Upper lobe of left lung (tissue), 6 donors: ENCODE data around the gene MAPK8. TPM values are rescaled to one million over a fixed set of nuclear protein-coding genes. Genes with fewer than 3 reads are reported as not detected.

Experiments
- ATAC-seq, 2 donors: fragments of 200-7000 bp; cut with Tn5 transposase; one replicate each; pipeline ENCODE4 v1.9.1; 2022; ENCODE audit warnings: mild to moderate bottlenecking in 2 of 2, moderate library complexity in 2 of 2; ENCODE audit not compliant: low FRiP score in 2 of 2
- DNase-seq, 2 donors: peaks; one replicate each; pipeline ENCODE4 v3.0.0-alpha.2; 2019 to 2020
- H3K27ac ChIP-seq, 4 donors: fragments of 200-600 bp; sonication (generic); one replicate each; pipeline ENCODE4 v1.5.1; 2016 to 2019
- H3K27me3 ChIP-seq, 4 donors: fragments of 200-600 bp; sonication (generic); one replicate each; pipeline ENCODE4 v1.5.1; 2017 to 2019
- H3K36me3 ChIP-seq, 4 donors: fragments of 200-600 bp; sonication (generic); one replicate each; pipeline ENCODE4 v1.5.1; 2016 to 2019
- H3K4me1 ChIP-seq, 4 donors: fragments of 200-600 bp; sonication (generic); one replicate each; pipeline ENCODE4 v1.5.1; 2018 to 2019
- H3K4me3 ChIP-seq, 4 donors: fragments of 200-600 bp; sonication (generic); one replicate each; pipeline ENCODE4 v1.5.1; 2017 to 2019; ENCODE audit warnings: mild to moderate bottlenecking in 2 of 4, moderate library complexity in 1 of 4
- H3K9me3 ChIP-seq, 4 donors: fragments of 200-600 bp; sonication (generic); one replicate each; pipeline ENCODE4 v1.5.1; 2018 to 2019
- CTCF ChIP-seq, 6 experiments: fragments of 450-650 bp in 4 of 6; fragments of 200-600 bp in 2 of 6; sonication (generic) in 2 of 6; IDR thresholded peaks; one replicate each; pipeline ENCODE4 v1.5.1; 2016 to 2019; ENCODE audit warnings: antibody characterized with exemption in 6 of 6
- EP300 ChIP-seq, 4 donors: sonication (generic); formaldehyde crosslinking; IDR thresholded peaks; one replicate each; pipeline ENCODE4 v1.5.1; 2017; ENCODE audit warnings: antibody characterized with exemption in 4 of 4, control low read depth in 2 of 4
- POLR2A ChIP-seq, 4 donors: fragments of 450-650 bp; IDR thresholded peaks; one replicate each; pipeline ENCODE4 v1.5.1; 2016 to 2017; ENCODE audit warnings: antibody characterized with exemption in 4 of 4, mild to moderate bottlenecking in 2 of 4
- POLR2AphosphoS5 ChIP-seq, 2 donors: sonication (generic); formaldehyde crosslinking; IDR thresholded peaks; one replicate each; pipeline ENCODE4 v1.5.1; 2017; ENCODE audit warnings: antibody characterized with exemption in 2 of 2
- WGBS, 2 donors: methylation state at CpG; one replicate each; pipeline ENCODE4 v1.1.5; 2017 to 2018; 5-methylcytosine and 5-hydroxymethylcytosine counted together
- total RNA-seq, 6 donors: library from RNA; depleted of rRNA in 4 of 6; stranded (reverse); fragments of >200 nt in 4 of 6; gene quantifications; one replicate each; pipeline versions ENCODE4 v1.1.0 to v1.2.1, GENCODE V29; 2016 to 2021
- donor health status: DM: no; HTN: no; CAD: no; lungs with moderate emphysema.
- donor health status: DM: no; HTN: yes; CAD: no; lungs with severe emphysema.

MAPK8 gene
- total RNA-seq, 6 donors from 2014 or later = 33.6 to 61.6 (median 46.6) TPM

GRCh38 chr10:48444266-48444665 lies 137.8 kb downstream of the MAPK8 start:
- no peaks in the 10 kb centered on the region for H3K36me3 ChIP-seq
- H3K9me3 ChIP-seq = no peaks in the 10 kb centered on the region
- ATAC-seq (no peak), DNase-seq (no peak)
- H3K4me1 ChIP-seq = peaks cover 0 to 9% (median 0%) of the 10 kb centered on the region in 4 donors
- H3K4me3 ChIP-seq = no peak overlapping the region
- no peaks in the 10 kb centered on the region for H3K27me3 ChIP-seq
- WGBS, 2 donors = 45 to 55% methylated on average over 2 of the region's 2 CpGs
- no peak for TF ChIP-seq POLR2AphosphoS5 (IDR thresholded peaks at IDR 0.05)
- no peak overlapping the region for H3K27ac ChIP-seq

GRCh38 chr10:48444861-48445841 lies 138.7 kb downstream of the MAPK8 start:
- WGBS, 2 donors = 74 to 79% methylated on average over 8 to 20 of the region's 20 CpGs
- H3K9me3 ChIP-seq = no peaks in the 10 kb centered on the region
- H3K4me3 ChIP-seq = no peak overlapping the region
- no peak overlapping the region for H3K27ac ChIP-seq
- ATAC-seq (peak in 1 of 2 donors; percentile 32), DNase-seq (peak in 1 of 2 donors; percentile 57)
- H3K27me3 ChIP-seq = no peaks in the 10 kb centered on the region
- H3K4me1 ChIP-seq = peaks cover 0 to under 1% (median 0%) of the 10 kb centered on the region in 4 donors
- no peaks in the 10 kb centered on the region for H3K36me3 ChIP-seq
- TF ChIP-seq EP300 (IDR thresholded peaks at IDR 0.05) = no peak
- no peak for TF ChIP-seq POLR2AphosphoS5 (IDR thresholded peaks at IDR 0.05)
- TF ChIP-seq POLR2A (IDR thresholded peaks at IDR 0.05) = no peak
- TF ChIP-seq CTCF (IDR thresholded peaks at IDR 0.05) = no peak

DNA sequence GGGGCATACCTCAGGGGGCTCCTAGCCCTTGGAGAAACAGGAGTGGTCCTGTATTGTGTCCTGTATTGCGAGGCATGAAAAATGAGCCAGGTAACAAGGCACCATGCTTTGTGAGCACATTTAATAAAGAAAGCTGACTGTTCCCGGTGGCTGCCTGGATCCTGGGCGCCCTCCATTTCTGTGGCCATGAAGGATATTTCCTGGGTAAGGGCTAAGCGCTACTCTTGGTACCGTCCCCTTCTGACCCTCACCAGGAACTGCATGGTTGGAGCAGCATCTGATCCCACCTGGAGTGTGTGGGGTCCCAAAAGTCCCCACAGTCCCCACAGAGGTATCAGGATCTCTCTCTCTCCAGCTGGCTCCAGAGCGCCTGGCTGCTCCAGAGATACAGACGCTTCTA lies 139.5 kb downstream of the MAPK8 start:
- Histone ChIP-seq H3K36me3 (no peaks in the 10 kb centered on the region), H3K9me3 (no peaks in the 10 kb centered on the region), H3K4me3 (no peak overlapping the region), H3K27ac (no peak overlapping the region), H3K27me3 (no peaks in the 10 kb centered on the region), H3K4me1 (no peaks in the 10 kb centered on the region)
- TF ChIP-seq EP300 (IDR thresholded peaks at IDR 0.05) (no peak), POLR2AphosphoS5 (IDR thresholded peaks at IDR 0.05) (no peak), CTCF (IDR thresholded peaks at IDR 0.05) (no peak), POLR2A (IDR thresholded peaks at IDR 0.05) (no peak)
- DNase-seq (no peak), ATAC-seq (no peak)
- 94% methylated on average over 7 of the region's 7 CpGs for WGBS, 2 donors

DNA sequence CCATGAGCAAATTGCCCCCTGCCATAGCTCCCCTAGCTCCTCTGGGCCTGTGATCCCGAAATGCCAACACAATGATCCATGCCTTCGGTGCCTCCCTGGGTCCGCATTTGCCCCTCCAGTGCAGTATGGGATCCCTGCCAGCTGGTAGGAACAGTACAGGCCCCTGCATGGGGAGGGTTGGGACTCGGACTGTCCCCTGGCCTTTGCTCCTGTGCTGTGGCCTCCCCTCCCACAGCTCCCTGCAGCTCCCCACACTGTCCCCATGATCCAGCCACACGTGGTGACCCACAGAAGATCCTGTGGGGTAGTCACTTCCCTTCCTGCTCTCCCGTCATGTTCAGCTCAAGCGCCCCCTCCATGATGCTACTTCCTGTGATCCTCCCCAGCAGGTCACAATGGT lies 140.3 kb downstream of the MAPK8 start:
- ATAC-seq = no peak
- Histone ChIP-seq H3K27ac (no peak overlapping the region), H3K4me3 (no peak overlapping the region), H3K4me1 (no peaks in the 10 kb centered on the region), H3K36me3 (no peaks in the 10 kb centered on the region), H3K27me3 (no peaks in the 10 kb centered on the region), H3K9me3 (no peaks in the 10 kb centered on the region)
- TF ChIP-seq CTCF (IDR thresholded peaks at IDR 0.05) (no peak), POLR2A (IDR thresholded peaks at IDR 0.05) (no peak), POLR2AphosphoS5 (IDR thresholded peaks at IDR 0.05) (no peak), EP300 (IDR thresholded peaks at IDR 0.05) (no peak)
- WGBS, 2 donors = 82 to 83% methylated on average over 5 to 7 of the region's 7 CpGs
- no peak for DNase-seq

DNA sequence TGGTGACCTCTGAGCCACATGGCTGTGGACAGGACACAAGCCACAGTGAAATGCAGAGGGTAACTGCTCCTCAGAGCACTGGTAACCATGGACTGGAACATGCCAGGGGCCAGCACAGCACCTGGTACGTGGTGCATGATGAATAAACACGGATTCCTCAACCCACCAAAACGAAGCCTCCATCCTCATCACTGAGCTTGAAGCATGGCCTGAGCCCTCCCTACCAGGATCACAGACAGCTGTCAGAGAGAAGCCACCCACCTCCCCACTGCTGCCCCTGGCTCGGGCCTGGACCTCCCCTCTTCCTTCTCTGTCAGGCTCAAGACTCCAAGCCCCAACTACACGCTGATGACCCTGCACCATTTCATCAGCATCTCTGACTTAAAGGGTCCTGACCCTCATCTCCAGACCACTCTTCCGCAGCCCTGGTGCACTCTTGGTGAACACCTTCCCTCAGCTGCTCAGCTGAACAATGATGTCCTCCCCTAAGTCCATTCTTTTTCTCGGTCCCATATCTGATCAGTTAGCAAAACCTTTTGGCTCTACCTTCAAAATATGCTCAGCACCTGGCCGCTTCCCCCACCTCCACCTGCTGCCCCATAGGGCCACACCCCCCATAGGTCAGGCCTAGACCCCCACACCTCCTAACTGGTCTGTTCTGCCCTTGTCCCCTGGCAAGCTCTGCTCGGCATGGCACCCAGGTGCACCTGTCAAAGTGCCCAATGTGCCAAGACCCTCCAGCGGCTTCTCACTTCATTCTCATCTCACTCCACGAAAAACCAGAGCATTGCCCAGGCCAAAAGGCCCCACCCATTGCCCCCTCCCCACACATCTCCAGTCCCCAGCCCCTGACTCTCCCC lies 141.1 kb downstream of the MAPK8 start:
- no peaks in the 10 kb centered on the region for H3K36me3 ChIP-seq
- no peaks in the 10 kb centered on the region for H3K4me1 ChIP-seq
- no peak overlapping the region for H3K27ac ChIP-seq
- WGBS, 2 donors = 86 to 91% methylated on average over 11 of the region's 11 CpGs
- no peaks in the 10 kb centered on the region for H3K9me3 ChIP-seq
- H3K27me3 ChIP-seq = no peaks in the 10 kb centered on the region
- DNase-seq (no peak), ATAC-seq (no peak)
- TF ChIP-seq POLR2AphosphoS5 (IDR thresholded peaks at IDR 0.05) (no peak), POLR2A (IDR thresholded peaks at IDR 0.05) (no peak), CTCF (IDR thresholded peaks at IDR 0.05) (no peak), EP300 (IDR thresholded peaks at IDR 0.05) (no peak)
- no peak overlapping the region for H3K4me3 ChIP-seq
